PFSK-1 (cell line): Measurements from ENCODE around the gene SFT2D3.

Experiments used
- FOXP2 ChIP-seq: optimal IDR thresholded peaks from 2 replicates; pipeline ENCODE3; 2011; ENCODE audit warnings: borderline replicate concordance, control low read depth, inconsistent platforms; ENCODE audit not compliant: insufficient read depth; ENCODE audit errors: extremely low read length, extremely low read depth
- POLR2AphosphoS5 ChIP-seq: IDR thresholded peaks from 2 replicates; pipeline ENCODE4 v1.6.1; 2012; ENCODE audit warnings: low read depth, mild to moderate bottlenecking, control low read depth, low read length, moderate library complexity
- SIN3A ChIP-seq: IDR thresholded peaks from 2 replicates; pipeline ENCODE4 v1.6.1; 2012; ENCODE audit warnings: mild to moderate bottlenecking, low read length, moderate library complexity, borderline replicate concordance; ENCODE audit not compliant: insufficient read depth
- TAF1 ChIP-seq: IDR thresholded peaks from 2 replicates; pipeline ENCODE4 v1.6.1; 2012; ENCODE audit warnings: low read length, control low read depth, borderline replicate concordance; ENCODE audit not compliant: insufficient read depth
- TF ChIP-seq, protein P1 (sequence below), 2 experiments: IDR thresholded peaks; 2 replicates each; pipeline versions ENCODE4 v1.6.1 to v1.8.0; 2011 to 2012; ENCODE audit warnings: low read depth in 2 of 2, low read length in 2 of 2, control low read depth in 1 of 2, inconsistent platforms in 1 of 2, mild to moderate bottlenecking in 1 of 2, moderate library complexity in 1 of 2; ENCODE audit not compliant: insufficient read depth in 1 of 2

DNA sequence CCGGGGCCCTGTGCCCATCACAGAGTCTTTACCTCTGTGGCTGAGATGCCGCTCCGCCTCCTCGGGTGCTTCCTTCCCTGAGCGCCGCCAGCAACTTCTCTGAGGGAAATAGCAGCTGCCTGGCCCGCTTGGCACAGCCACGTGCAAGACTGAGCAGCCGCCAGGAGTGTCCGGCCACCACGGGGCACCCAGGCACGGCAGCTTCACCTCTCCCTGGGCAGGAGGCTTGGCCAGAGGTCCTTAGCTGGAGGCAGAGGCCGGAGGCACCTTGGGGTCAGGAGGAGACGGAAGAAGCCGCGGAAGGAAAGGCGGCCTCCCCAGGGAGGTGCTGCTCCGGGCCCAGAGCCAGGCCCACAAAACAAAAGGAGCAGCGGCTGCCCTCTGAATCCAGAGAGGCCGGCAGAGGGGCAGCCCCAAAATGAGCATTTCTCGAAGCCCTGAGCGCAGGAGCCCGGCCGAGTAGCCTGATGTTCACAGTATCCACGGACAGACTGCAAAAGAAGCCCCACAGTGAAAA, 20.0 kb upstream of the SFT2D3 start:
- TF ChIP-seq SIN3A (no peak), TAF1 (no peak), POLR2AphosphoS5 (no peak), FOXP2 (no peak)
- TF ChIP-seq, protein P1, sequence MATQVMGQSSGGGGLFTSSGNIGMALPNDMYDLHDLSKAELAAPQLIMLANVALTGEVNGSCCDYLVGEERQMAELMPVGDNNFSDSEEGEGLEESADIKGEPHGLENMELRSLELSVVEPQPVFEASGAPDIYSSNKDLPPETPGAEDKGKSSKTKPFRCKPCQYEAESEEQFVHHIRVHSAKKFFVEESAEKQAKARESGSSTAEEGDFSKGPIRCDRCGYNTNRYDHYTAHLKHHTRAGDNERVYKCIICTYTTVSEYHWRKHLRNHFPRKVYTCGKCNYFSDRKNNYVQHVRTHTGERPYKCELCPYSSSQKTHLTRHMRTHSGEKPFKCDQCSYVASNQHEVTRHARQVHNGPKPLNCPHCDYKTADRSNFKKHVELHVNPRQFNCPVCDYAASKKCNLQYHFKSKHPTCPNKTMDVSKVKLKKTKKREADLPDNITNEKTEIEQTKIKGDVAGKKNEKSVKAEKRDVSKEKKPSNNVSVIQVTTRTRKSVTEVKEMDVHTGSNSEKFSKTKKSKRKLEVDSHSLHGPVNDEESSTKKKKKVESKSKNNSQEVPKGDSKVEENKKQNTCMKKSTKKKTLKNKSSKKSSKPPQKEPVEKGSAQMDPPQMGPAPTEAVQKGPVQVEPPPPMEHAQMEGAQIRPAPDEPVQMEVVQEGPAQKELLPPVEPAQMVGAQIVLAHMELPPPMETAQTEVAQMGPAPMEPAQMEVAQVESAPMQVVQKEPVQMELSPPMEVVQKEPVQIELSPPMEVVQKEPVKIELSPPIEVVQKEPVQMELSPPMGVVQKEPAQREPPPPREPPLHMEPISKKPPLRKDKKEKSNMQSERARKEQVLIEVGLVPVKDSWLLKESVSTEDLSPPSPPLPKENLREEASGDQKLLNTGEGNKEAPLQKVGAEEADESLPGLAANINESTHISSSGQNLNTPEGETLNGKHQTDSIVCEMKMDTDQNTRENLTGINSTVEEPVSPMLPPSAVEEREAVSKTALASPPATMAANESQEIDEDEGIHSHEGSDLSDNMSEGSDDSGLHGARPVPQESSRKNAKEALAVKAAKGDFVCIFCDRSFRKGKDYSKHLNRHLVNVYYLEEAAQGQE (IDR thresholded peaks at IDR 0.05; ENCODE audit: insufficient read depth in 1 of 2, low read depth in 2 of 2, low read length in 2 of 2), result no peak
